GM19397 (cell line): ENCODE measurements around the gene ARL8A.
"Not testable (repeated sequence)": the region's sequence is repeated elsewhere in the genome, so short reads cannot be mapped to it uniquely, and the experiment has no call there.

ENCODE experiments used
- ATAC-seq: cut with Tn5 transposase; IDR thresholded peaks from one replicate; pipeline ENCODE4 v1.9.1; 2021; ENCODE audit warnings: mild to moderate bottlenecking, moderate library complexity; ENCODE audit not compliant: unreplicated experiment

The ARL8A gene

DNA sequence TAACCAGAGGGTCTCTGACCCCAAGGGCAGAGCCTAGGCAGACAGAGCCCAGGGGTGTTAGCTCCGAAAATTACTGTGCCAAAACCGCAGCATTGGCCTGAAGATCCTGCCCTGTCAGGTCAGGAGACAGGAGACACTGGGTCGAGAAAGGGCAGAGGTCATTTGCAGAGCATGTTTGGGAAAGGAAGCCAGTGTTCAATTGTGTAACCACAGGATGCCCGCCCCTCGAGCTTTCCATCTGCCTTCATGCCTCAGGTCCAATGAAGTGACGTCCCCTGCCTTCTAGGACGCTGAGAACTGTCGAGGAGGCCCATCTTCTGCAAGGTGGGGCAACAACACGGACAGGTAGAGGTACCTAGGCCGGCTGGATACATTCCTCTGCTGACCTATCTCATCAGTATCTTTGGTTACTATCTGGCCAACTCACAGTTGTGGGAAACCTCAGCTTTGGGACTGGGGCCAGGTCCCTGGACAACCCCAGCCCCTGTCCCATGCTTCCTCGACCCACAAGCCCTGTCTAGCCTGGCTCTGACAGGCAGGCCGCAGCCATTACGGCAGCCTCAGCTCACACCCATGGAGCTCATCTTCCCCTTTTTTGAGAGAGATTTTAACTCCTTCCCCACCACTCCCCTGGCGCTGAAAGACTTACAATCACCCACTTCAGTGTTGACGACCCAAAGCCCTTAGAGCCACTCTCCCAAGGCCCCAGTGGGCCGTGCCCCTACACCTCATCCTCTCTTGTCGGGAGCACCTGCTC lies 1.3 kb downstream of the ARL8A start:
- peak; percentile 18 for ATAC-seq

DNA sequence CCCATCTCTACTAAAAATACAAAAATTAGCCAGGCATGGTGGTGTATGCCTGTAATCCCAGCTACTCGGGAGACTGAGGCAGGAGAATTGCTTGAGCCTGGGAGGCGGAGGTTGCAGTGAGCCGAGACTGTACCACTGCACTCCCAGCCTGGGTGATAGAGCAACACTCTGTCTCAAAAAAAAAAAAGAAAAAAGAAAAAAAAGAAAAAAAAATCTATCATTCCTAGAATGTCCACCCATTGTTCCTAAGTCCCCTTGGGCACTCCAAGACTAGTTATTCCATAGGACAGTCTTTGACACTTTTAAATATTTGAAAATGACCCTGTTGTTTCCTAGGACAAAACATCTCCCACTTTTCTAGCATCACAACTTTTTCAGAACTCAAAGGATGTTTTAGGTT lies 3.1 kb downstream of the ARL8A start:
- ATAC-seq = not testable (repeated sequence)

DNA sequence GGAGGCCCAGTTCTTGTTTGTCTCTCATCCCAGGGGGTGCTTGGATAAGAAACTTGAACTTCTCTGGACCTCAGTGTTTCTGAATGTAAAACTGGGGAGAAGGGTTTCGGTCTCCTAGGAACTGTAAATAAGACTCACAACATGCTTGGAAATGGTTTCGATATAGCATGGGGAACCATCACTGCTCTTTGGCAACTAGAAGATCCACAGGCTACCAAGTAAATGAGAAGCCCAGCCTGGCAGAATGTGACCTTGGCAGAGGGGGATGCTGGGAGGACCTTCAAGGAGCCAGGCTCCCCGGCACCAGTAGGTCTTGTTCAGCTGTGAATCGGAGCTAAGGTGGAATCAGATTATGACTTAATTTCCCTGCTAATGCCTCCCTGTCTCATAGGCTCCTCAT lies 3.7 kb downstream of the ARL8A start:
- ATAC-seq = no peak

DNA sequence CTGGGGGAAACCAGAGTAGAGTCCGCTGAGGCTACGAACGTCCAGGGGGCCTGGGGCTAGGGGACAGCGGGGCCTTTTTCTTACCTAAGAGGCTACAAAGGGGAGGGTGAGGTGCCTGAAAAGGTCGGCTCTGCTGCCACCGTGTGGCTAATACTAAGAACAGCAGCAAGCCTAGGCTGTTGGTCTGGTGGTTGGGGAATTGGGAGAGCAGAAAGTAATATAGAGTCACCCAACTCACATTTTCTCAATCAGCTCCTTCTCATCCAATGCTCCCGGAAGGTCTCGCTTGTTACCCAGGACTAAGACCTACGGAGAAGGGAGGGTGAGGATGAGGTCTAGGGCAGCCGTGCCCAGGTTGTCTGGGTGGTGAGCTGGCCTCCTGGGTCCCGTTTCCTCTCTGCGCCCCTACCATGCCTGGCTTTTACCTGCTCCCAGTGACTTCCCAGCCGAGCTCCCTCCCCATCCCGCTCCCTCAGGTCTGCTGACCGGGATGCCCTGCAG lies 9.3 kb downstream of the ARL8A start:
- ATAC-seq = no peak

DNA sequence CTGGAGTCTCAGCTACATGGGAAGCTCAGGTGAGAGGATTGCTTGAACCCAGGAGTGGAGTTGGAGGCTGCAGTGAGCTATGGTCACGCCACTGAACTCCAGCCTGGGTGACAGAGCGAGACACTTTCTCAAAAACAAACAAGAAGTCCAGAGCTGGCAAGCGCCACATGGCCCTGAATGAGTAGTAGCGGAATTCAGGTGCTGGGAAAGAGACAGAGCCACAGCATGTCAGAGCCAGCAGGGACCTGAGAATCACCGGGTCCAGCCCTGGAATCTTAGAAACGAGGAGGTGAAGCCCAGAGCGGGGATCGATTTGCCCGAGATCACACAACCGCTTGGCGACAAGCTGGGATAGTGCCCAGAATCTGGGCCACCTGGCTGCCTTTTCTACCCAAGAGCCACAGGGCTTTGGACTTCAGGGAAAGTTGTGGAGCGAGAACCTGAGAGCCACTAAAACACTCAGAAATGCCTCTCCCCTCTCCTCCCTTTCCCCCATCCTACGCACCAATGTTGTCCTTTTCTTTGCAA lies 9.8 kb downstream of the ARL8A start:
- ATAC-seq = no peak

DNA sequence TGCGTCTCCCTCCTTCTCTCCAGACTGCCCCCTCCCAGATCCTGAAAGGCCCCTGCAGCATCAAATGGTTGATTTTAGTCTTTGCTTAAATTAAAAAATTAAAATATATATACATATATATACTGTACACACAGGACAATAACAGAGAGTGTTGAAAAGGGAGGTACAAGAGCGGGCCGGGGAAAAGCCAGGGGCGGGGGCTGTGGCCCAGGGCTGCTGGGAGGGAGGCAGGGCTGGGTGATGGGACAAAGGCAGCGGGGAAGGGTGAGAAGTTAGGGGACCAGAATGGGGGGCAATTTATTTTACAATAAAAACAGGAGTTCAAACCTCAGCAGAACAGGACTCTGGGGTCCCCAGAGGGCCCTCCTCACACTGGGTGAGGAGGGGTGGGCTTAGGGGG lies 10.5 kb downstream of the ARL8A start:
- ATAC-seq = no peak

DNA sequence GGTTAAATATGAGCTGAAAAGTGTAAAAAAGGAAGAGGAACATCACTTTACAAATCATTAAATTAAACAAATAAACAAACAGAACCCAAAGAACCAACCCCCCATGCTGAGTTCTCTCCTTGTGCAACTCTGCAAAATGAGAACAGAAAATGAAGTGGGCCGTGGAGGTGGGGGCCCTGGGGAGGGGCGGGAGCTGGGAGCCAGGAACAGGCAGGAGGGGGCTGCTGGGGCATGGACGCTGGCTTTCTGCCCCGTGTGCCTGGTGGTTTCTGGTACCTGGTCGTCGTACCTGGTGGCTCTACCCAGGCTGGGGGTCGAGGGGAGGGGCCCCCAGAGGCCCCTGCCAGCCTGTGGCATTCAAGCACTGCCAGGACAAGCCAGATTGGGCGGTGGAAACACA lies 11.0 kb downstream of the ARL8A start:
- ATAC-seq = no peak

DNA sequence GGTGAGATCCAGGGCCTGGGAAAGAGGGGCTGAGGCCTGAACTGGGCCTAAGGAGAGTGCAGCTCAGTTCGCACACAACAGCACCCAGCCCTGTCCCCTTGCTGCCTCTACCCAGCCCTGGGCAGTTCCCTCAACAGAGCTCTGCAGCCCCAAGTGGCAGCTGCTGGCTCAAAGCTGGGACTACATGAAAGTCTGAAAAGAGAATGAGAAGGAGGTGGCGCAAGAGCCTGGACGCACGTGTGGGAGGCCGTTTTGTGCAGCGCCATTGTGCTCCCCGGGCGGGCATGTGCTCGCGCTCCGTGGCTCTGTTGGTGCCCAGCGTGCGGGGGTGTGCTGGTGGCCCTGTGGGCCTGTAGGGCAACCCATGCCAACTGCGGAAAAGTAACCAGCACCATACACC lies 11.5 kb downstream of the ARL8A start:
- no peak for ATAC-seq

DNA sequence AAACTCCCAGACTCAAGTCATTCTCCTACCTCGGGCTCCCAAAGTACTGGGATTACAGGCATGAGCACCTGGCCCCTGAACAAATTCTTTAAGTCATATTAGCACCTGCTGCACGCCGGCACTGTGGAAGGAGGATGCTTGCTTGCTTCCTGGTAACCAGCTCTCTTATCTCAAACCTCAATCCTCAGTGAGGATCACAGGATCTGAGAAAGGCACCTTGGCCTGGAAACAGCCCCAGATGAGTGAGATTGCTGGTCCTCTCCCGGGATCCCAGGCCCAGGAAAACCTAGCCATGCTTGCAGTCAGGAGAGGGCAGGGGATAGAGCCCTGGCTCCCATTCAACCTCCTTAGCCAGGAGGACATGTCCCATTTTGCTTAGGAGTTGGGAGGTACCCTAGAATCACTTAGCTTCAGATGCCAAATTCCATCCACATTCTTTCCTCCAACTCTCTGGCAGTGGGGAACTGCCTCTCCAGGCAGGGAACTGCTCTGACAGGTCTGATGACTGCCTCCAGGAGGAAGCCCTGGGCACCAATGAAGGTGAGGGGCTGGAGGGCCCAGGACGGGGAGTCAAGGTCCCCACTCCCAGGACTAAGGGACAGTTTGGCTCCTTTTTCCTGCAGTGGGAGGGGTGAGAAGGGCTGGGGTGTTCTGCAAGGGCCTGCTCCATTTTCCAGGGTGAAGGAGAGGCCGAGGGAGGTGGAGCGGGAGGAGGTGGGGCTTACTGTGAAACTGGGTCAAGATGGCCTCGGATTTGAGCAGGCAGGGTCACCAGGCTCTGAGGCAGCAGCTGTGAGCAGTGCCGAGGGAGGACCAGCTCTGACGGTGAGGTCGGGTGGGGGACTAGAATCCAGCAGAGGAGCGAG lies 12.3 kb downstream of the ARL8A start:
- ATAC-seq = no peak

DNA sequence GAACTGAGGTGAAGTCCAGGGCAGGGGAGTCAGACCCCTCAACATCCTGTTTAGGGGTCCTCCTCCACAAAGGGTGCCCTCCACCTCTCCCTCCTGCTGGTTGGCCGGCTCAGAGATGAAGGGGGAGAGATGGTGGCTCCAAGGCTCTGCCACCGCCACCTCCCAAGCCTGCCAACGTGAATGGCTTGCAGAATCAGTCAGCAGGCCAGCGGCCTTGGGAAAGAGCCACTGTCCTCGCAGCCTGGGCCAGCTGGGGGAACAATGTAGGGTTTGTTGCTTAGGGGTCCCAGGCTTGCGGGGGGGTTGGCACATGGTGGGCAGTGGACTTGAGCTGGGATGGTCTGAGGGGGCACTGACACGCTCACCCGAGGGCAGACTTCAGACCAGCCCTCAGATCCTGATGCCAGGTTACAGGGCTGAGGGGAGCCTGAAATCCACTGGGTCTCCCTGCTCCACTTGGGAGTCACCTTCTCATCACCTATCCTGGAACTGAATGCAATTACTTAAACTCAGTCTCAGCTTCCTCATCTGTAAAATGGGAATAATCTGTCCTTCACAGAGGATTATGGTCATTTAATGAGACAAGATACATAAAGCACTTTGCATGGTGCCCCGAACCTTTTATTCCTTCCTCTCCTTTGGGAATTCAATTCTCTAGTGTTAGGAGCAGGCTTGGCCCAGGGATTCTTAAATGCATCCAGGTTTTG lies 13.6 kb downstream of the ARL8A start:
- ATAC-seq = no peak

DNA sequence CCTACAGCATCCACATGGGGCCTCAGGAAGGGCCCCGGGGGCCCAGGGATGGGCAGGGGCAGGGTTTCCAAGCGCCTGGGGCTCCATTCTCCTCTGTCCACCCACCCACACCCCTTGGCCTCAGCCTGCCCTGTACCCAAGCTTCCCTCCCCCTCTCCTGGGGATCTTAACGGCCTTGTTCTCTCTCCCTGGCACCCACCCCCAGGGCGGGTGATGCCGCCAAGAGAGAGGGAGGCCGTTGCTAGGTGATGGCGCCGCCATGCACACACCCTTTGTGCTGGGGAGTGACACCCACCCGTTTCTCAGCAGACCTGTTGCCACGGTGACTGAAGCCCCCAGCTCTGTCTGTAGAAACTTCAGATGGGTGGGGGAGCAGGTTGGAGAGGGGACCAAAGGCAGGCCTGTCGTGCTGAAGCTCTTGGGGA lies 14.2 kb downstream of the ARL8A start:
- ATAC-seq = no peak

DNA sequence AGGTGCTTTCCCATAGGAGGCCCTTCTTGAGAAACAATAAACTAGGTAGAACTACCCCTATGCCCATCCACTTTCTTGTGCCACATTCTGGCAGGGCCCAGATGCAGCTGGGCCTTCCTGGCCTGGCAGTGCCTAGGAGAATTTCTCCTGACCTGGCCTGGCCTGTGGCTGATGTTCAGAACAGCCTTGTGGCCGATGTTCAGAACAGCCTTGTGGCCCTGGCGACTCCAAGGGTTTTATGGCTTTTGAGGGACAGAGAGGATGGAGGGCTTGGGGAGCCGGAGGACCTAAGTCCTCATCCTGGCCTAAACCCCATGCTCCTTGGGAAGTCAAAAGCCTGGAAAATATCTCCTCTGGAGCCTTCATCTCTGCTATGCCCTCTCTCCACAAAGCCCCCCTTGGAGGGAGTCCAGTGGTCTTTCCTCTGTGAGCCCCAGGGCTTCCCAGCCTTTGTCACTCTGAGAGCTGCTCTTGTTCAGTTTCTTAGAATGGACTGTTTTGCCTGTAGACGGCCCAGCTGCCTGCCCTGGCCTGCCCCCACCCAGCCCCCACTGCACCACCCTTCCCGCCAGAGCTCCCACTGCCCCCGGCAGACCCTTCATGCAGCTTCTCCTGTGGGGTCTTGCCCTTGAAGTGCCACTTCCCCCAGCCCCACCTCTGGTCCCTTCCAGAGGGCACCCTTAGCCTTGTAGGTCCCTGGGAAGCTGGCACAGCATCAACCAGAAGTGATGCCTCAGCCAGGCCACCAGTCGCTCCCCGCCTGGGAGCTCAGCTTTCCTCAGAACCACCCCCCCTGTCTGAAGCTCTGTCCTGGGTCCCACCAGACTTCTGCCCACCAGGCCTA lies 14.9 kb downstream of the ARL8A start:
- ATAC-seq = no peak

DNA sequence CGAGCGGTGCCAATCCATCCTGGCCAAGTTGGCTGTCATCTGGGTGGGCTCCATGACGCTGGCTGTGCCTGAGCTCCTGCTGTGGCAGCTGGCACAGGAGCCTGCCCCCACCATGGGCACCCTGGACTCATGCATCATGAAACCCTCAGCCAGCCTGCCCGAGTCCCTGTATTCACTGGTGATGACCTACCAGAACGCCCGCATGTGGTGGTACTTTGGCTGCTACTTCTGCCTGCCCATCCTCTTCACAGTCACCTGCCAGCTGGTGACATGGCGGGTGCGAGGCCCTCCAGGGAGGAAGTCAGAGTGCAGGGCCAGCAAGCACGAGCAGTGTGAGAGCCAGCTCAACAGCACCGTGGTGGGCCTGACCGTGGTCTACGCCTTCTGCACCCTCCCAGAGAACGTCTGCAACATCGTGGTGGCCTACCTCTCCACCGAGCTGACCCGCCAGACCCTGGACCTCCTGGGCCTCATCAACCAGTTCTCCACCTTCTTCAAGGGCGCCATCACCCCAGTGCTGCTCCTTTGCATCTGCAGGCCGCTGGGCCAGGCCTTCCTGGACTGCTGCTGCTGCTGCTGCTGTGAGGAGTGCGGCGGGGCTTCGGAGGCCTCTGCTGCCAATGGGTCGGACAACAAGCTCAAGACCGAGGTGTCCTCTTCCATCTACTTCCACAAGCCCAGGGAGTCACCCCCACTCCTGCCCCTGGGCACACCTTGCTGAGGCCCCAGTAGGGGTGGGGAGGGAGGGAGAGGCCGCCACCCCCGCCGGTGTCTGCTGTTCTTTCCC lies 16.5 kb downstream of the ARL8A start:
- ATAC-seq = no peak

DNA sequence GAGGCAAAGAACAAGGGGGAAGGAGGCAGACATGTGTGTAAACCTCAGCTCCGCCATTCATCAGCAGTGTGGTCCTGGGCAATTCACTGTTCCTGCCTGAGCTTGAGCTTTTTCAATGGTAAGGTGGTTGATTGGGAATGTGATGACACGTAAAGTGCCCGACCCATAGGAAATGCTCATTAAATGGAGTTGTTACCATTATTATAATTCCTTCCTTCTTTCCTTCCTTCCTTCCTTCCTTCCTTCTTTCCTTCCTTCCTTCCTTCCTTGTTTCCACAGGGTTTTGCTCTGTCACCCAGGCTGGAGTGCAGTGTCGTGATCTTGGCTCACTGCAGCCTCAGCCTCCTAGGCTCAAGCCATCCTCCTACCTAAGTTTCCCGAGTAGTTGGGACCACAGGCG lies 17.5 kb downstream of the ARL8A start:
- no peak for ATAC-seq

DNA sequence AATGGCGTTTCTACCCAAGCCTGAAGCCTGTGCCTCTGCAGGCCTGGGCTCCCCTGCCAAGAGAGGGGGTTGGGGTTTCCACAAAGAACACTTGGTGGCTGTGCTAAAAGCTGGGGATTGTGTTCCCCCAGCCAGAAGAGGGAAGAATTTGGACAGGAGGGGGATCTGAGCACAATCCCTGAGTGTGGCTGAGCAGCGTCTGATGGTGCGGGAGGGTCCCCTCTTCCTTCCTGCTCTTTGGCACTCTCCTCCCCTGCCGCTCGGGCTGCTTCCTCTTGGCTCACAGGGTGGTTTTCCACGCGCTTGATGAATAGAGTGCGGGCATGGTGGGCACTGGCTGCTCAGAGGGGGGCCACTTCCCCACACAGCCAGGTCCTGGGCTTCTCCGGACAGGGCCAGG lies 18.1 kb downstream of the ARL8A start:
- ATAC-seq = no peak

DNA sequence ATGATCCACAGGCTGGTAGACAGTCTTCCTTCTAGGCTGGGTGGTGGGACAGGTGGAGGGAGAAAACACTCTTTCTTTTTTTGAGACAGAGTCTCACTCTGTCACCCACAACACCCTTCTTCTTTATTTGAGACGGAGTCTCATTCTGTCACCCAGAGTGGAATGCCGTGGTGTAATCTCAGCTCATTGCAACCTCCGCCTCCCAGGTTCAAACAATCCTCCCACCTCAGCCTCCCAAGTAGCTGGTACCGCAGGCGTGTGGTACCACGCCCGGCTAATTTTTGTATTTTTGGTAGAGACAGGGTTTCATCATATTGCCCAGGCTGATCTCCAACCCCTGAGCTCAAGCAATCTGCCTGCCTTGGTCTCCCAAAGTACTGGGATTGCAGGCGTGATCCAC lies 18.9 kb downstream of the ARL8A start:
- no peak for ATAC-seq

DNA sequence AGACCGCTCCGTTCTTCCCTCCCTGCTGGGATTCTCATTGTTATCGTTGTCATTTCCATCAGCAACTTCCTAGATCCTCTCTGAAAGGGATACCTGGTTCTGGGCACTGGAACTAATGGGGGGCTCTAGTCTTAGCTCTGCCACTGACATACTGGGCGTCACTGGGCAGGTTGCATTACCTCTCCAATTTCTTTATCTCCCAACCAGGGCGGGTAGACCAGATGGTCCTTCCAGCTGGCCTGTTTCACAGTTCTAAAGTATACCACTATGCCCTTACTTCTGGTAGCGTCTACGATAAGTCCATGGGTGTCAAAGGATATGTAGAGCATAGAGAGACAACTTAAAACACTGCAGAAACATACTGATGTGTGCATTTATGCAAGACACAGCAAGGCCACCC lies 20.4 kb downstream of the ARL8A start:
- no peak for ATAC-seq

DNA sequence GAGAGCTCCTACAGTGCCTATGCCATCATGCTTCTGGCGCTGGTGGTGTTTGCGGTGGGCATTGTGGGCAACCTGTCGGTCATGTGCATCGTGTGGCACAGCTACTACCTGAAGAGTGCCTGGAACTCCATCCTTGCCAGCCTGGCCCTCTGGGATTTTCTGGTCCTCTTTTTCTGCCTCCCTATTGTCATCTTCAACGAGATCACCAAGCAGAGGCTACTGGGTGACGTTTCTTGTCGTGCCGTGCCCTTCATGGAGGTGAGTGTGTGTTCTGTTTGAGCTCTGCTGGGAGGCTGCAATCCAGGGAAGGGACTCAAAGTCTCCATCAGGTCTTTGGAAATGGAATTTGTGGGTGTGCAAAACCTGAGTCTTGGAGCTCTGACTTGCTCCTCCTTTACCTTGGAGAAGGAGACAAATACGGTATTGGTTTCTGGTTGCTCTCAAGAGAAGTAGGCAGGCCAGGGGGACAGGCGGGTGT lies 21.2 kb downstream of the ARL8A start:
- ATAC-seq = no peak

DNA sequence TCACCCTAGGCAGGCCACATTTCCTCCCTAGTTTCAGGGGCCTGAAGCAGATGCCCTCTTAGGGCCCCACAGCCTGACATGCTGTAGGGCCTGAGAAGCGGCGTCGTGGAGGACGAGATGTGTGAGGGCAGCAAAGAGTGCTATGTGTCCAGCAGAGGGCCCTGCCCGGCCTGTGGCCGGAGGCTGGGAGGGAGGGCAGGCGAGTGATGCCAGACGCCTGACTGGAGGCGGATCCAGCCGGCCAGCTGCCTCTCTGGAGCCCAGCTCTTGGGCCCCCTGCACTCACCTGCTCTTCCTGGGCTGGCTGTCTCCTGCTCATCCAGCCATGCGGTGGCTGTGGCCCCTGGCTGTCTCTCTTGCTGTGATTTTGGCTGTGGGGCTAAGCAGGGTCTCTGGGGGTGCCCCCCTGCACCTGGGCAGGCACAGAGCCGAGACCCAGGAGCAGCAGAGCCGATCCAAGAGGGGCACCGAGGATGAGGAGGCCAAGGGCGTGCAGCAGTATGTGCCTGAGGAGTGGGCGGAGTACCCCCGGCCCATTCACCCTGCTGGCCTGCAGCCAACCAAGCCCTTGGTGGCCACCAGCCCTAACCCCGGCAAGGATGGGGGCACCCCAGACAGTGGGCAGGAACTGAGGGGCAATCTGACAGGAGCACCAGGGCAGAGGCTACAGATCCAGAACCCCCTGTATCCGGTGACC lies 21.8 kb downstream of the ARL8A start, which contains the start of gene GPR37L1:
Gene GPR37L1 (plus strand): TSS at position 279 of the 697 bp plus-strand sequence. CDS start 47 bp downstream, at position 326.
- no peak for ATAC-seq
